ENCODE results near the gene WDFY4. TPM values are rescaled to one million over a fixed set of nuclear protein-coding genes. Genes with fewer than 3 reads are reported as not detected.

Gene WDFY4
- total RNA-seq, 1 experiment from 2014 or later, result 0.22 TPM

- TF ChIP-seq ZBTB33 (IDR thresholded peaks at IDR 0.05; ENCODE audit: extremely low read depth, insufficient replicate concordance, low read length) (no peak), SIN3A (IDR thresholded peaks at IDR 0.05; ENCODE audit: low read depth) (no peak), POLR2A (IDR thresholded peaks at IDR 0.05; ENCODE audit: borderline replicate concordance, extremely low read depth, insufficient read depth, insufficient read length) (no peak), EZH2phosphoT487 (IDR thresholded peaks at IDR 0.05; ENCODE audit: borderline replicate concordance) (no peak), ELF1 (IDR thresholded peaks at IDR 0.05; ENCODE audit: borderline replicate concordance, low read depth) (no peak), SRF (IDR thresholded peaks at IDR 0.05; ENCODE audit: low read depth) (no peak), TCF7L2 (IDR thresholded peaks at IDR 0.05; ENCODE audit: borderline replicate concordance, extremely low read depth, insufficient read depth, insufficient read length) (no peak)
These were observed 1.1 kb downstream of the WDFY4 start (continued) for GRCh38 chr10:48685731-48686130.

- Histone ChIP-seq H3K4me1 (ENCODE audit: control insufficient read depth in 1 of 2, insufficient read depth in 2 of 2, low read length in 2 of 2) (no peaks in the 10 kb centered on the region), H2AFZ (ENCODE audit: low read depth, low read length, poor library complexity, severe bottlenecking) (no peak overlapping the region), H3K36me3 (ENCODE audit: control insufficient read depth in 1 of 2, insufficient read depth in 2 of 2, low read length in 2 of 2) (no peaks in the 10 kb centered on the region), H3K4me3 (replicated peaks in 1 of 2; ENCODE audit: low read depth in 1 of 2, low read length in 2 of 2) (no peak overlapping the region), H3K9me3 (ENCODE audit: control insufficient read depth in 1 of 2, insufficient read depth in 1 of 2, low read depth in 1 of 2, low read length in 2 of 2) (no peaks in the 10 kb centered on the region), H3K9ac (ENCODE audit: low read length) (no peak overlapping the region), H4K20me1 (ENCODE audit: insufficient read depth) (no peaks in the 10 kb centered on the region), H3K27me3 (ENCODE audit: insufficient read depth, low read length) (peaks cover 27% of the 10 kb centered on the region), H3K4me2 (ENCODE audit: low read length) (no peak overlapping the region), H3K9me2 (ENCODE audit: insufficient read depth) (no peaks in the 10 kb centered on the region), H3K79me2 (ENCODE audit: insufficient read depth, low read length) (no peaks in the 10 kb centered on the region), H3K27ac (ENCODE audit: low read depth, low read length) (no peak overlapping the region)
- BruUV-seq (replicated peaks), result no TSS peak
- no peak for ATAC-seq
- TF ChIP-seq RAD21 (IDR thresholded peaks at IDR 0.05; ENCODE audit: low read depth) (no peak), CTCF (IDR thresholded peaks at IDR 0.05 in 2 of 3, conservative IDR thresholded peaks at IDR 0.05 in 1 of 3; ENCODE audit: borderline replicate concordance in 1 of 3, insufficient read depth in 1 of 3, low read depth in 2 of 3, low read length in 2 of 3) (no peak), CBX3 (IDR thresholded peaks at IDR 0.05; ENCODE audit: low read depth) (no peak), EZH2phosphoT487 (IDR thresholded peaks at IDR 0.05; ENCODE audit: borderline replicate concordance) (no peak), JUND (IDR thresholded peaks at IDR 0.05) (no peak), SIN3A (IDR thresholded peaks at IDR 0.05; ENCODE audit: low read depth) (no peak)
- ChIA-PET RAD21 (ENCODE audit: low non-redundant PET in 1 of 2, low total read pairs in 2 of 2, uncharacterized antibody in 2 of 2, unreplicated experiment in 2 of 2) (no interaction called here), POLR2A (no interaction called here), CTCF (no interaction called here)
- no peak for DNase-seq (ENCODE audit: low read depth, low spot score)
- intact Hi-C loops (cut with micrococcal nuclease), result no loop called here
These were observed 6.4 kb downstream of the WDFY4 start for GRCh38 chr10:48690791-48691660.
